HG03558 (cell line): ENCODE data around the gene BEST2.

Source experiments
- ATAC-seq: cut with Tn5 transposase; IDR thresholded peaks from one replicate; pipeline ENCODE4 v1.9.1; 2021; ENCODE audit warnings: moderate number of reproducible peaks; ENCODE audit not compliant: unreplicated experiment; ENCODE audit errors: extremely low read depth

BEST2 gene

GRCh38 chr19:12766051-12766521 is 14.5 kb downstream of the BEST2 start:
- ATAC-seq = no peak

- ATAC-seq = no peak
Measured at GRCh38 chr19:12767150-12767549, 15.6 kb downstream of the BEST2 start.

GRCh38 chr19:12767666-12768065 is 16.1 kb downstream of the BEST2 start:
- ATAC-seq = no peak

- no peak for ATAC-seq
Measured at GRCh38 chr19:12769689-12770088, 18.1 kb downstream of the BEST2 start.

- no peak for ATAC-seq
Measured at GRCh38 chr19:12770922-12771321, 19.3 kb downstream of the BEST2 start.

- ATAC-seq = no peak
Measured at GRCh38 chr19:12772323-12772722, 20.7 kb downstream of the BEST2 start.

GRCh38 chr19:12773571-12773970 is 22.0 kb downstream of the BEST2 start:
- ATAC-seq = no peak

- ATAC-seq = no peak
Measured at GRCh38 chr19:12774588-12775555, 23.3 kb downstream of the BEST2 start, which contains the start of gene HOOK2. TSS of gene HOOK2 (minus strand) at chr19:12775552. CDS start at chr19:12775449, 103 bp downstream.

GRCh38 chr19:12777217-12778016 is 25.8 kb downstream of the BEST2 start:
- ATAC-seq = no peak

GRCh38 chr19:12778017-12778904 is 26.7 kb downstream of the BEST2 start:
- no peak for ATAC-seq

- ATAC-seq = no peak
Measured at GRCh38 chr19:12778905-12779161, 27.2 kb downstream of the BEST2 start.

- no peak for ATAC-seq
Measured at GRCh38 chr19:12779162-12779993, 27.8 kb downstream of the BEST2 start.

- ATAC-seq = no peak
Measured at GRCh38 chr19:12782174-12782423, 30.5 kb downstream of the BEST2 start.

- ATAC-seq = no peak
Measured at GRCh38 chr19:12782424-12783290, 31.1 kb downstream of the BEST2 start.

- ATAC-seq = no peak
Measured at GRCh38 chr19:12783291-12783848, 31.8 kb downstream of the BEST2 start.

- ATAC-seq = no peak
Measured at GRCh38 chr19:12783849-12784393, 32.3 kb downstream of the BEST2 start.

- ATAC-seq = no peak
Measured at GRCh38 chr19:12784394-12784870, 32.8 kb downstream of the BEST2 start.

- ATAC-seq = no peak
Measured at GRCh38 chr19:12784871-12785430, 33.4 kb downstream of the BEST2 start.
